OCI-LY3 (cell line): Measurements from ENCODE around the gene HCAR3.

ENCODE experiments used
- CTCF ChIP-seq: fragments of 200-600, 300-600 bp; sonication (generic); IDR thresholded peaks from 2 replicates; pipeline ENCODE4 v1.5.1; 2014; ENCODE audit warnings: antibody characterized with exemption, low read length, low read depth
- EZH2phosphoT487 ChIP-seq: fragments of 200-600 bp; shearing (Covaris generic); IDR thresholded peaks from 2 replicates; pipeline ENCODE4 v1.6.1; 2018; ENCODE audit warnings: antibody characterized with exemption, mixed run types, low read depth

DNA sequence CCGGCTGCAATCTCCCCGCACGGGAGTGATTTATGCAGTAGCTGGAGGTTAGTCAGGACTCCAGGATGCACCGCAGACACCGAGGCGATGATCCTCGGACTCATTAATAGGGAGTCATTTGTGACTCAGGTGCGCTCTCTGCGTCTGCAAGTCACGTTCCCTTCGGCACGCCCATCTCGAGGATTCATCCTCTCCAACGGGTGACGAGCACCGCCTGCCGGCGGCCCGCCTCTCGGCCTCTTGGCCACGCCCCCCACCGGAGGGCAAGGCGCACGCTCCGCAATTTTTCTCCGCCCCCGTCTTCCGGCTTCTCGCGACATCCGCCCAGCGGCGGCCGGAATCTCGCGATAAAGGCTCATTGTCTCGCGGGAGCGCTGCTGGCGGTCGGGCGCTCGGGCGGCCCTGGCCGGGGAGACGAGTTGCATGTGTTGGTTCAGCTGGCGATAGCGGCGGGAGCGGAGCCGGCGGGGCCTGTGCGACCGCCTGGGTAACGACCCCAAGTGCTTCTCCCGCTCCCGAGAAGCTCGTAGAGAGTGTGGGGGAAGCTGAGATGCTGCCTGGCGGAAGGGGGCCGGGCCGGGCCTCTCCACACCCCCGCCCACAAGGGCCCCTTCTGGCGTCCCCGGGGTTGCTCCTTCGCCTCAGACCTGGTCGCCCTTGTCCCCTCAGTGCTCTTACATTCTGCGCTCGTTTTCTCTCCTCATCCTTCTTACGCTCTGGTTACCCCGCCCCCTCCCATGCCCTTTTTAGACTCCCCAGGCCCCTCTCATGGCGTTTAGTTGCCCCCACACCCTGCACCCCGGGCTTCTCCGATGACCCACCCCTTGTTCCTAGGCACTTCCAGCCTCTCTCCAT lies 36.1 kb upstream of the HCAR3 start, which contains the start of gene DENR:
- TF ChIP-seq CTCF (peak; percentile 90), EZH2phosphoT487 (no peak)
